Germinal center (tissue), 1 donor: ENCODE data around the gene CDH4.

ENCODE experiments used
- DNase-seq: peaks from one replicate; pipeline ENCODE4 v3.0.0; 2012; ENCODE audit warnings: mixed read lengths, low spot score

CDH4 gene

DNA sequence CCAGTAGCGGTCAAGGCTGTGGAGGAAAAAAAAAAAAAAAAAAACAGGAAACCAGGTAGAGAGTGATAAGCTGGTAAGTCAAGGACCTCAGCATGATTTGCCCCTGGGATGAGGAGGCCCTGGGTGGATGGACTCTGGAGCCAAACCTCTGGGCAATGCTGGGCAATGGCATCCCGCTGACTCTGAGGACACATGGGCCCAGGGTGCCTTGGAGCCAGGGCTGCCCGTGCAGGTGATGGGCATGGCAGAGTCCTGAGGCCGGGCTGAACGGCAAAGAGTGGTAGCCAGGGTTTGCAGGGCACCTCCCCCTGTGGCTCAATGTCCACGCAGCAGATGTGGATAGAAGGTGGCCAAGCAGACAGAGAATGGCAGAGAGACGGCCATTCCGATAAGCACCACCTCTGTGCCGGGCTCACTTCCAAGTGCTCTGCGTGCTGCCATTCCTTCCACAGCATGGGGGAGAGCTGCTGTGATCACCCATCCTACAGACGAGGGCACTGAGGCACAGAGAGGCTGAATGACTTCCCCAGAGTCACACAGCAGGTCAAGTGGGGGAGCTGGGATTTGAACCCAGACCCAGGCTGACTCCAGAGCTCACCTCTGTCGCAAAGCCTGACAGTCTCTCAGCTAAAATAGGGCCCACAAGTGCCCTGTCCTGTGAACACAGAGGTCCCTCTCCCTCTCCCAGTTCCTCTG, 353.9 kb downstream of the CDH4 start:
- no peak for DNase-seq

DNA sequence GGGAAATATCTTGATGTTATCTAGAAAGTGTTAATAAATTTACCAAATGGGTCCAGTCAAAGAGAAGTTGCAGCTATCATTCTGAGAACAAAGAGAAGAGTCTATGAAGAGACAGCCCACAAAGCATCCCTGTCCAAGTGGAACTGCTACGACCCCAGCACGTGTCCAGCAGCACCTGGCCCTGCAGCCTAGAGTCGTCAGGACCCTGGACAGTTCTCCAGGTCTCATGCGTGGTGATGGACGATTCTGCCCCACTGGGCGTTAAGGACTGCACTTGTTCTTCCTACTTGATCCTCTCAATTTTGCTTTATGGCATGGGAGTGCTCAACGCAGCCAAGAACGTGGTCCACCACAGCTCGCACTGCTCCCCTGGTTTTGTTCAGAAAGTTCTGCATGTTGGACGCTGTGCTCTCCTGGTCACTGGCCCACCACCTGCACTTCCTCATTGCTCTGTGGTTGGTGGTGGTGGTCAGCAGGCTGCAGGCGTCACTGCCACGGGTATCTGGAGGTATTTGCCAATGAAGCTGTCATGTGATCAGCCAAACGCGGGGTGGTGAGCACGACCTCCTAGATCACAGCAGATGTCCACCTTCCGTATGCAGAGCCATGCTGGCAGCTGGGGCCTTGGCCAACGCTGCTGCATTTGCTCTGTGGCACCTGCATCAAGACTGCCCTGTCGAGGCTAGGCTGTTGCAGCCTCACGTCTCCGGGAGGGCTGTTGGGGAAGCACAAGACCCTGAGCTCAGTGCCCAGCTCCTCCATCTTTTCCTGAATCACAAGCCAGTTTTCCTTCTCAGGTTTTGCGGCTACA, 356.4 kb downstream of the CDH4 start:
- DNase-seq: no peak

DNA sequence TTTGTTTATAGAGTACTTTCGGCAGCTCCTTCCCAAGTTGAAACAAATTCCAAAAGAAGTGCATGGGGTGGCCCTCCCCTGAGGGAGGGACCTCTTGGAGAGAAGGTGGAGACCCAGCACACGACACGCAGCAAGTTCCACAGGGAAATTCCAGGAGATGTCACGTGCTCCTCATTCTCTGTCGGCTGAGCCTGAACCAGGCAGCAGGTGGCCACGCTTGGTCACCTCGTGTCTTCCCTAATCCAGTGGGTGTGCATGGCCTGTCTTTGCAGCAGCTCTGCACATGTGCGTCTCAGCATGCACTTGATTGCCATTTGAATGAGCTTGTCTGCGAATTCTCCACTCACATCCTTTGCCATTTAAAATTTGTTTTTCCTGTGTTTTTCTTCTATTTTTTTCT, 357.4 kb downstream of the CDH4 start:
- DNase-seq: no peak

DNA sequence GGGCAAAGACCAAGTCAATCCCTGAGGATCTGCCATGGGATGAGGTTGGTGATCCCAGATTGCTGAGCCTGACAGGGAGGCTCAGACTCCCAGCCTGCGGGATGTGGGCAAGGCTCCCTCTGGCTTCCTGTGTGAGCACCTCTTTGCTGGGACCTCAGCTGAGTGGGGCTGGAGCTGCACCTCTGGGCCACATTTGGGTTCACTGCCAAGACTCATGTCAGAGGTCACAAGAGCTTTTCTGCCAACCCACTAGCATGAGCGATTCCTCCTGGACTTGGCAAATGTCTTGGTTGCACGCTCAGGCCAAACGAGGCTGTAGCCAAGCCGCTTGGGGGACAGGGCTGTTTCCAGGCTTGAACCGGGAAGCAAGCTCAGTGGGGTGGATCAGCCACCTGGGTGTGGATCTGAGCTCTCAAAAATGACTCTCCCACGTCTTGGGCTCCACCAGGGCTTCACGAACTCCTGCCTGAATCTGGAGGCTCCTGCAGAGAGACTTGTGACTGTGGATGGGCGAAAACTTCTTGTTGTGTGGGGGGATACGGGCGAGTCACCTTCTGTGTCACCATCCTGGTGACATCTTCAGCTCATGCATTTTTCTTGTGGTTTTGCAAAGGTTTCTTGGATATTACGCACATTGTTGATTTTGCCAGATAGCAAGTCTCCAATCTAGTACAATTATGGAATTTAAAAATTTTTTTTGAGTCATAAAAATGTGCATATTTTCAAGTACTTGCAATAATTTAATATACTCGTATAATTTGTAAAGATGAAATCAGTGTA, 359.5 kb downstream of the CDH4 start:
- DNase-seq: no peak

DNA sequence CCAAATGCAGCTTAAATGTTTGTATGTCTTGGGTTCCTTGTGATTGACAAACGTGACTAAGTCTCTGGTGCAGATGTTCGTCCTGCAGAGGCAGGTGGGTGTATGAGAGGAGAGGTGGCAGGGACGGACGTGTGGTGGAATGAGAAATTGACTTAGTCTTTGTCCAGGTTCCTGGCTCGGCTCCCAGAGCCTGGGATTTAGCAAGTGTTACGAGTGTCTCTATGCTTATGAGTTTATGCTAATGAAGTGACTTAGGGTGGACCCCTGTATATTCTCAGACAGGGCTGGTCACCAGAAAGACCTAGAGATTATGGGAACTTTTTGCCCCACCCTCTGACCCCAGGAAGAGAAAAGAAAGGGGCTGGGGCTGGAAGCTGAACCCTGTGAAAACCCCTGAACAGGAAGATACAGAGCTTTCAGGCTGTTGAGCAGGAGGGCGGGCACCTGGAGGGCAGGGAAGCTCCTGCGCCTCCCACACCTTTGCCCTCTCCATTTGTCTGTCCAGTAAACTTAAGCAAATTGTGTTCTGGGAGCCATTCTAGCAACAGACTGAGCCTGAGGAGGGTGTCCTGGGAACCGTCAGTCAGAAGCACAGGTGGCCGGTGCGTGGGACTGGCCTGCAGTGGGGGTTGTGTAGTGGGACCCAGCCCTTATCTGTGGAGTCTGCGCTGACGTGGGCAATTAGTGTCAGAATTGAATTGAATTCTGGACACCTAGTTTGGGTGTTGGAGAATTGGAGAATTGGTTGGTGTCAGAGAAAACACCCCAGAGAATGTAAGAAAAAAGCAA, 362.1 kb downstream of the CDH4 start:
- no peak for DNase-seq

DNA sequence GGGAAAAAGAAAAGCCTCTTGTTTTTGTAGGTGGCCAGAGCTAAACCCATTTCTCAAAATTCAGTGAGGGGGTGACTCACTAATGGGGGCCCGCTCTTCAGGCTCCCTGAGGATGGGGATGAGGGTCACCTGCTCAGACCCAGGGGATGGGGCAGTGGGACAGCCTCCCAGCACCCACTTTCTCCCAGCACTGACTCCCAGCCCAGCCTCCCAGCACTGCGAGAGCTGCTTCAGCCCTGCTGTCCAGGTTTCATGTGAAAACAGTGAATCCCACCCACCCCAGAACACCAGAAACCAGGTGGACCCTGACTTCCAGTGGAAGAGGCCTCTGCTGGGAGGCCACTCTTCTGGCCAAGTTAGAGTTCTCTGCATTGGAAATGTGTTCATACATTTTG, 362.6 kb downstream of the CDH4 start:
- no peak for DNase-seq

DNA sequence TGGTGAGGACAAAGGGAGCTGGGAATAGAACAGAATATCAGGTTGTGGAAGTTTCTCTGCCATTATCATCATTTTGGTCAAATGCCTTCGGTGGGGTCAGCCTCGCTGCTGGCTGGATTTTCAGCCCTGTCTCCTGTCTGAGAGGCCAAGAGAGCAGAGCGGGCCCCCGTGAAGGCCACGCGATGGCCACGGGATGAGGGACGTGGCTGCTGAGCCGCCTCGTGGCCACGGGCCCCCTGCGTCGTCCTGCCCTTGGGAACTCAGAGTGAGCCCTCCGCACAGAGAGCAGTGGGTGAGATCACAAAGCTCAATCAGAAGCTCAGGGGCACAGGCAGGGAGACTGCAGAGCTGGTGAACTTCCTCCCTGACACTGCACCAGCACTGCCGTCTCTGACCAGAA, 363.7 kb downstream of the CDH4 start:
- DNase-seq: no peak

DNA sequence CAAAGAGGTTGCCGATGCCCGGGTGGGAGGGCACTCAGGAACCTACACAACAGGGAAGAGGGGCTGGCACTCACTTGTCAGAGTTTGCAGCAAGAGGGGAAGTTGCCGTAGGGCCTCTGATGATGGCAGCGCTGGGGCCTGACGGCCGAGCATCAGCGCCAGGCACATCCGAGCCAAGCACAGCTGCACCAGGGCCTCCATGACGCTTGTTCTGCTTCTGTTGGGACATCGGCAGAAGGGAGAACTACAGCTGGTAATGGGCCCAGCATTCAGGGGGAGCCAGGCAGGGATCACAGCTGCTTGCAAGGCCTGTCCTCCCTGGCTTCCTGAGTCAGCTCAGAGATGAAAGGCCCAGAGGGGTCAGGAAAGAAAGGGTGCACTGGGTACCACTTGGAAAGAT, 367.7 kb downstream of the CDH4 start:
- DNase-seq: no peak

DNA sequence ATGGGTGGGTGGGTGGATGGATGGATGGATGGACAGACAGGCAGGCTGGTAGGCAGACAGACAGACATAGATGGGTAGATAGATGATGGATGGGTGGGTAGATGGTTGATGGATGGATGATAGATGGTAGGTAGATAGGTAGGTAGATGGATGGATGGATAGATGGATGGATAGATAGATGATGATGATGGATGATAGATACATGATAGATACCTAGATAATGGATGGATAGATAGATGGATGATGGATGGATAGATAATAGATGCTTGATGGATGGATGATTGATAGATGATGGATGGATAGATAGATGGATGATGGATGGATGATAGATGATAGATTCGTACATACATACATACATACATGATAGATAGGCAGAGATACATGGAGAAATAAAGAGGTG, 368.1 kb downstream of the CDH4 start:
- no peak for DNase-seq

DNA sequence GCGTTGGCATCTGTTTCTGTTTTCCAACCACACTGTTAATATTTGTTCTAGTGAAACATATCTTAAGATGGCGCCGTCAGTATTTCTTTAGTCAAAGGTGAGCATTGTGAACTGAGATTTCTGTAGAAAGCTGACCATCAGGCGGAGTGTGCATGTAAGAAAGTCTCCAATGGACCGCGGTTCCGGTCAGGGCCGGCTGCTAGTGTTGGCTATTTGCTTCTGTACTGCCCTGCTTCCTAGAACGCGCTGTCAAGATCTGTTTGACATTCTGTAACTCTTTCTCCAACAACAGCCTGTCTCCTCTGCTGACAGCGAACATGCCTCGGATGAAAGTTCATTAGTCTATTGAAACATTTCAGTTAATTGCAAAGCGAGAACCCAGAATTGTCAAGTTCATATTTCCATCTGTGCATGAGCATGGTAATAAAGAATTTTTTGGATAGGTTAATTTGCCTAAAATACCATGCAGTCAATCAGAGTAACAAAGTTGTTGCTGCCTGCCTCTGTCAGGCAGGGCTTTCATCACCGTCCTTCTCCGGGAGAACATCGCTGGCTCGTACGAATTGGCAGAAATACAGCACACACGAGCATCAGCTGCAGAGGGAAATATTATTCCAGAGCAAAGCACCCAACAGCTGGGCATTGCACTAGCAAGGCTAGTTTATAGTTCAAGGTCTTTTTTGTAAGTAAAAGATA, 369.1 kb downstream of the CDH4 start:
- DNase-seq: no peak

DNA sequence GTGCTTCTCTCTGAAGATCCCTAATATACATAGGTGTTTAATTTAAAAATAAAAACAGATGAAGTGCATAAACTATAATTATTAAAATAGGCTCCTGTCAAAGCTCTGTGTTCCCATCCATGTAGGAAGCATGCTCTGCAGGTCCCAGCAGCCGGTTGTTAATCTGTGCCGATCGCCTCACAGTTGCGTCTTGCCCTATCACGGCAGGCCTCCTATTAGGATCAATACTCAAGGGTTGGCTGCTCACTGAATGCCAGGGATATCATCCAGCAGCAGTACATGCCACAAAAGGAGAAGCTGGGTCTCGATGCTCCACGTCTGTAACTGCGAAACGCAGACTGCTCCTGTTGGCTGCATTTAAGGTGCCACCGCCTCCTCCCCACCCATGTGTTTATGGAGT, 369.8 kb downstream of the CDH4 start:
- no peak for DNase-seq

DNA sequence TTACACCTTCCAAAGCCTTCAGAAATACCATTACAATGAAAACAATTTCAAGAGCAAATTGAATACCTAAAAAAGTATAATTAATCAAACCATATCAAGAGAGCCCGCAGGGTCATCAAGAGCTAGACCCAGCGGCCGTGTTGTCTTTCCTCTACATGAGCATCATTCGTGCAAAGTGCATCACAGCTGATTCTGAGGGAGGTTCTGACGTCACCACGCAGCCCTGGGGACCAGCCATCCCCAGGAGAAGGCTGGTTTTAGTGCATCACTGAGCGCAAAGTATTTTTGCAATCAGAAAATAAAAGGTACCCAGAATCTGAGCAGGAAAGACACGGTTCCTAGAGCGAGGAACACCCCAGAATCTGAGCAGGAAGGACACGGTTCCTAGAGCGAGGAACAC, 371.4 kb downstream of the CDH4 start:
- DNase-seq: no peak

DNA sequence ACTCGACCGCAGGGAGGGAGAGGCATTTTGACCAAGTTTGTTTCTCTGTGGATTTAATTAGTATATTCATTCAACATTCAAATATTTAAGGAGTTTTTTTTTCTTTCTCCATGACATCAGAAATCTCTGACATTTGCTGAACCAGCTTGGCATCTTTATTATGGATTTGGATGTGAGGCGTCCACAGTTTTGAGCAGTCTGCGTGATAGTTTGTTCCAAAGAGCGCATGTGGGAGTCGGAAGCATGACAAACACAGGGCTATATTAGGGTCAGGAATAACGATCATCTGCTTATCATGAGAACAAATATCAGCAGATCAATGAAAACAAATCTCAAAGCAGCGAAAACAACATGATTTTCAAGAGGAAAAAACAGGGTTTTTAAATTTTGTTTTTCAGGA, 373.2 kb downstream of the CDH4 start:
- DNase-seq: no peak

DNA sequence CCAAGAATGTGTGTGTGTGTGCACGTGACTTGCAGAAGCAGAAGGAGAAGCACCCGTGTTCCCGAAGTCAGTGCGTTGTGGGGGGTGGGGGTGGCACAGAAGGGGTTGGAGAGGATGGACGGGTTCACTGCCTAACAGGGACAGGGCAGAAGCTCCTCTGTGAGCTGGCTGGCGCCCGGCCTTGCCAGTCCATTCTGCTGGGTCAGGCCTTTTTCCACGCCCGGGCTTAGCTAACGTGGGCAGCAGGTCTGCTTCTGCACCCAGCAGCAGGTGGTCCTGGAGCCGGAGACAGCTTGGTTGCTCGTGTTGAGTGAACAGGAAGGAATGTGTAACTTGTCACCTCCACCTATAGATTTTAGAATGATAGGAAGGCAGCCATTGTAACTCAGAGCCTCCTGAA, 374.4 kb downstream of the CDH4 start:
- DNase-seq: no peak

DNA sequence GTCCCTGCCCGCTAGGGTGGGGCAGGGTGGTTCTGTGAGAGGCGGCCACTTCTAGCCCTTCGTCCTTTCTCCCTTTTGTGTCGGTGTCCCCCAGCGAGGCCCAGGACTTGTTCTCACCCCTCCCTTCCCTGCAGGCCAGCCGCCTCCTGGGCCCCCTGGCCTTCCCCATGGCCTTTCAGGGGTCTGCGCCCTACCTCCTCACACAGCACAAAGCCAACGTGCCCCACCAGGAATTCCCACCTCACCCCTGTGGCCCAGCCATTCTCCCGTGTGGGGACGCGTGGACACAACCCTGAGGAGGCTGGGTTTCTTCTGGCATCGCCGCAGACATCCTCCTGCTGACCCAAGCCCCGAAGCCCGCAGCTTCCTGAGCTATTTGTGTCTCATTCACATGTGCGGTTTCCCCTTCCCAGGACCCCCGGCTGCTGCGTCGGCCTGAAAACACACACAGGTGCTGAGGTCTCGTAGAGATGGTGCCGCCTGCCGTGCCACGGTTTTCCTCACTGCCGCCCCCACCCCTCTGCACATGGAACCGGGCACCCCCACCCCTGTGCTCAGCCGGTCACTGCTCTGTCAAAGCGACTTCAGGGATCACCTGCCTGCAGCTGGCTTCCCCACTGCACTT, 375.8 kb downstream of the CDH4 start:
- DNase-seq: no peak

DNA sequence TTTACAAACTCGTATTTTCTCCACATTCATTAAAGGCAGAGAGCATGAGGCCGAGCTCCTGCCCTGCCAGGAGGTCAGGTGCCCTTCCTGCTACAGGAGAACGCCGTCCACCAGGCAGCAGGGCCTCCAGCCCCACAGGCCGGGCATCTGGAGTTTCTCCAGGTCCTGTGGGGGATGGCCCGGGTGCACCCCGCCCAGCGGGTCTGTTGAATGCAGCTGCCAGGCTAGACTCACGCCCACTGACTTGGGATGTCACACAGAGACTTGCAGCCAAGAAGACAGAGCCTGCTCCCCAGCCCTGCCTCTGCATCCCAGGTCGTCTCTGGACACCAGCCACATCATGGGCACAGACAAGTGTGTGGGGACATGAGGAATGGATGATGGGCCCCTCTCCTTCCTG, 376.4 kb downstream of the CDH4 start:
- no peak for DNase-seq

DNA sequence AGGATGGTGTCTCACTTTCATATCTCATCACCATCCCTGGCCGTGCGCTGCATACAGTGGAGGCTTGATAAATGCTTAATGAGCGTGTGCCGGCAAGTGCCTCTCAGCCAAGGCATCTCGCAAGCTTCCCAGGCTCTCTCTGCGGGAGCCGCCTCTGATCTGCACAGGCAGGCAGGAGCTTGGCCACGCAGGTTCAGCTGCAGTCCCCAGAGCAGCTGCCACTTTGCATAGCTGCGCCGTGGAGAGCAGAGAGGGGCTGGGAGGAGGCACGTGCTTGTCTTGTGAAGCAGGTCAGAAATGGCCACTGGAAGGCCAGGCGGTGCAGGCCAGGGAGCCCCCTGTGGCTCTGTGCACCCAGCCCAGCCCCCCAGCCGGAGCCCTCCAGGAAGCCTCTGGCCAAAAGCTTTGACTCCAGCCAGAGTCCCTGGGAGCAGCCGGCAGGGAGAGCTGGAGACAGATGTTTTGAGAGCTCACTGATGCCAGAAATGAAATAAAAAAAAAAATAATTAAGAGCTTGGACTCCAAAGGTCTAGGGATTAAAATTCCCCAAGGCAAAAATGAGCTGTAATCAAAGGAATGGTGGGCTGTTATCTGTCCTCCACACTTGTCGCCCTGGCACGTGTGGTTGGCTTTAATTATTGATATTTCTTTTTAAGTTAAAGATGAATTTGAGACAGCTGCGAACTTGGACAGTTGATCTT, 377.0 kb downstream of the CDH4 start:
- no peak for DNase-seq

DNA sequence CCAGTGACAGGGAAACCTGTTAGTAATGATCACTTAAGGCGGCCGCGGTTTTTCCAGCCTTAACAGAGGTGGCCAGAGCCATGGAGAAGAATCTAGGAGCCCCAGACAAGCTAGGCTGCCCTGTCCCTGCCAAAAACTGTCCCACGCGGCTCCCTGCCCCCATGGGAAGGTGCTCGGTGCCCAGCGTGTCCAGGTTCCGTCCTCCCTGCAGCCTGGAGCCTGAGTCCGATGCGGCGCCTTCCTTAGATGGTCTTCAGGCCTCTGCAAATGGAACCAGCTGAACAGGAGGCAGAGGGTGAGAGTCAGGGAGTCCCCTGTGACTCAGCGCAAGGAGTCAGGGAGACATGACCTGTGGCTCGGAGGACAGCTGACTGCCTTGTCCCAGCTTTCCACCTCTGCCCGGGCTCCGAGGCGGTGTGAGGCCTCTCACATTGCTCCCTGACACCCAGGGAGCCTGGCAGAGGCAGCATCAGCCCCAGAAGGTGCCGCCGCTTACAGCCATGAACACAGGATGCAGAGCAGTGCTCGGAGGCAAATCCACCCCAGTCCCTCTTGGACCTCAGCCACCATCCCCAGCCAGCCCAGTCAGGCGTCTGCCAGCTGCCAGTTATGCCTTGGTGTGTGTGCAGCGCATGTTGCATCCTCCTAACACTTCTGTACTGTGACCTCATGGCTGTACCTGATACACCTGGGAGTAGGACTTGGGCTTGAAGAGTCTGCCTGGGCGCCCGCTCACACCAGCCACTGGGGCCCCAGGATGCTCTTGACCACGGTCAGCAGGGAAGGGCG, 377.7 kb downstream of the CDH4 start:
- DNase-seq: no peak

DNA sequence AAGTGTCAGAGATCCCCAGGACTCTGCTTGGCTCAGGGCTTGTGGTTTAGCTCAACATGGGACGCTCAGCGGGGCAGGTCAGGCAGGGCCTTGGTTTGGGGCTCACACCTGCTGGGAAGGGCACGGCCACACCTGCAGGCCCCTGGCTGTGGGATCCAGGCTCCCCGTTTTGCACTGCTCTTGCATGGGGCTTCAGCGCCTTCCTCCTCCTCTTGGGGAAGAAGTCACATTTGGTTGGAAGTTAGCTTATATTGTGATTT, 378.3 kb downstream of the CDH4 start:
- no peak for DNase-seq

DNA sequence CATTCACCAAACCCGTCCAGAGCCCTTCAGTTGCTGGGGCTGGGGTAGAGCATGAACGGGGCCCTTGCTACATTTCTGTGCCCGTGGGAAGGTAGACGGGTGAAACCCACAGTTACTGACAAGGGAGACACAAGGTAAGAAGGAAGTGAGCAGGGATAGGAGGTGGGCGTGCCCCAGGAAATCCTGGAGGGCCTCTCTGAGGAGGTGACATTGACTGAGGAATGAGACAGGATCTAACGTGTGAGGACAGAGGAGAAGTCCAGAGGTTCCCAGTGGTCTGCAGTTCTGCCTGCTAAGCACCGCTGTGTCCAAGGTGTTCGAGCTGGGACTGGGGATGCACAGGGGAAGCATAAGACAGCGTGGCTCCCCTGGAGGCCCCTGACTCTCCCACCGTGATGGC, 378.8 kb downstream of the CDH4 start:
- no peak for DNase-seq
